ENCODE measurements around the gene HCRT.

HCRT gene

DNA sequence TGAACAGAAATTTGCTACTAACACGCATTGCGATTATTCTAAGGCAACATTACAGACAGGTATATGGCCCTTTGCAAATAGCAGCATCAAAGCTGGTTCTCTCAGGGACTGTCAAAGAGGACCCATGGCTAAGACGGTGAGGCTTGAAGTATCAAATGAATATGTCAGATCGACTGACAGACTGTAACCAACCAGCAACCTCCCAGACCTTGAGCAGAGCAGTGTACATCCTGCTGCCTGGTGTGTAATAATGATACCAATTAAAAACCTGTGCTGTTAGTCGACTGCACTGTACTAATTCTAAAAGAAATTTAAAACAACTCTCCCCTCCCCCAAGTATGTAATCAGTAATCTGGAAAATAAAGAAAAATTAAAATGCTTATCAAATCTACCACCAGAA lies 45.0 kb upstream of the HCRT start:
- H3K9me3 ChIP-seq (replicated peaks; ENCODE audit: insufficient read depth, low read length) = no peaks in the 10 kb centered on the region
- H3K27ac ChIP-seq (ENCODE audit: low read length) = no peak overlapping the region
- H3K9ac ChIP-seq (ENCODE audit: low read length) = no peak overlapping the region
- no peaks in the 10 kb centered on the region for H3F3A ChIP-seq (ENCODE audit: insufficient read depth, low read length)
- H3K4me3 ChIP-seq (ENCODE audit: low read length) = no peak overlapping the region
- H3K79me2 ChIP-seq (ENCODE audit: low read length) = no peaks in the 10 kb centered on the region
- H3K4me2 ChIP-seq (ENCODE audit: low read depth, low read length) = no peak overlapping the region
- no peaks in the 10 kb centered on the region for H3K36me3 ChIP-seq (replicated peaks; ENCODE audit: insufficient read depth, low read length)
- TF ChIP-seq EZH2 (optimal IDR thresholded peaks at IDR 0.05; ENCODE audit: low read depth, low read length) = no peak
- TF ChIP-seq EZH2phosphoT487 (IDR thresholded peaks at IDR 0.05; ENCODE audit: low read length) = no peak
- TF ChIP-seq, protein P1, sequence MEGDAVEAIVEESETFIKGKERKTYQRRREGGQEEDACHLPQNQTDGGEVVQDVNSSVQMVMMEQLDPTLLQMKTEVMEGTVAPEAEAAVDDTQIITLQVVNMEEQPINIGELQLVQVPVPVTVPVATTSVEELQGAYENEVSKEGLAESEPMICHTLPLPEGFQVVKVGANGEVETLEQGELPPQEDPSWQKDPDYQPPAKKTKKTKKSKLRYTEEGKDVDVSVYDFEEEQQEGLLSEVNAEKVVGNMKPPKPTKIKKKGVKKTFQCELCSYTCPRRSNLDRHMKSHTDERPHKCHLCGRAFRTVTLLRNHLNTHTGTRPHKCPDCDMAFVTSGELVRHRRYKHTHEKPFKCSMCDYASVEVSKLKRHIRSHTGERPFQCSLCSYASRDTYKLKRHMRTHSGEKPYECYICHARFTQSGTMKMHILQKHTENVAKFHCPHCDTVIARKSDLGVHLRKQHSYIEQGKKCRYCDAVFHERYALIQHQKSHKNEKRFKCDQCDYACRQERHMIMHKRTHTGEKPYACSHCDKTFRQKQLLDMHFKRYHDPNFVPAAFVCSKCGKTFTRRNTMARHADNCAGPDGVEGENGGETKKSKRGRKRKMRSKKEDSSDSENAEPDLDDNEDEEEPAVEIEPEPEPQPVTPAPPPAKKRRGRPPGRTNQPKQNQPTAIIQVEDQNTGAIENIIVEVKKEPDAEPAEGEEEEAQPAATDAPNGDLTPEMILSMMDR (IDR thresholded peaks at IDR 0.05; ENCODE audit: low read length) = no peak
- H3K9me2 ChIP-seq (replicated peaks; ENCODE audit: insufficient read depth, low read length) = no peaks in the 10 kb centered on the region
- no peaks in the 10 kb centered on the region for H3K4me1 ChIP-seq (ENCODE audit: low read length)
- DNase-seq = no peak
- H4K20me1 ChIP-seq (ENCODE audit: insufficient read depth, low read length) = no peaks in the 10 kb centered on the region
- no peaks in the 10 kb centered on the region for H3K27me3 ChIP-seq (replicated peaks; ENCODE audit: insufficient read depth, low read length)
- no peak overlapping the region for H2AFZ ChIP-seq (ENCODE audit: low read length)

DNA sequence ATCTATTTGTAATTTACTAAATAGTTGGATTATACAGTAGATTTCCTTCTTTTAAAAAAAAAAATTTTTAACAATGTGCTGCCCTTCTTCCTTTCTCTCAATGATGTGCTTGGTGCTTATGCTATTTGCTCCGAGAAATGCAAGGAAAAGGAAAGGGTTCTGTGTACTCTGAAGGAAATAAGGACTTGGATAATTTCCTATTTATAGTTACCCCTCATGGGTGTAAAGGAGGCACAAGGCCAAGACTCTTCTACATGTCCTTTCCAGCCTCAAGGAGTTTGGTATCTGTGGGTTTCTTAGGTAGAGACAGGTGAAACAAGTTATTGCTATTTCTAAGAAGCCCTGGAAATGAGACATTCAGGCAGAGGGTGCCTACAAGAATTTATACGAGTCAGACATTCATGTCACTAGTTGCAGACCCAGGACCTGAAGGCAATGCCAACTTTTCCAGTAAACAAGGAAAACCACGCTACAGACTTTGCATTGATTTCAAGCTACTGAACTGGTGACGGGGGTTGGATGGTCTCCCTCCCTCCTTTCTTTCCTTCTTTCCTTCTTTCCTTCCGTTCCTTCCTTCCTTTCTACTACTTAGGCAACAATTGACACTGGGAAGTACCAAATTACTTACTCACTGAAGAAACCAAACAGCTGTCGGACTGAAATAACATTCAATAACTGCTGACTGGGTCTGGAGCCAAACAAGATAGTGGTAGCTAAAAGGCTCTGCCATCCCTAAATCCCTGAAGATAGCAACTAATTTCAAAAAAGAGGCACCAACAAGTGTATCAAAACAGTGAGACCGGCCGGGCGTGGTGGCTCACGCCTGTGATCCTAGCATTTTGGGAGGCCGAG lies 42.8 kb upstream of the HCRT start:
- DNase-seq = no peak
- Histone ChIP-seq H3K9ac (ENCODE audit: low read length) (no peak overlapping the region), H3K27me3 (replicated peaks; ENCODE audit: insufficient read depth, low read length) (no peaks in the 10 kb centered on the region), H3K79me2 (ENCODE audit: low read length) (no peaks in the 10 kb centered on the region), H2AFZ (ENCODE audit: low read length) (no peak overlapping the region), H3K4me1 (ENCODE audit: low read length) (no peaks in the 10 kb centered on the region), H3K36me3 (replicated peaks; ENCODE audit: insufficient read depth, low read length) (no peaks in the 10 kb centered on the region), H3K27ac (ENCODE audit: low read length) (no peak overlapping the region), H3F3A (ENCODE audit: insufficient read depth, low read length) (no peaks in the 10 kb centered on the region), H3K4me3 (ENCODE audit: low read length) (no peak overlapping the region), H3K4me2 (ENCODE audit: low read depth, low read length) (no peak overlapping the region), H3K9me2 (replicated peaks; ENCODE audit: insufficient read depth, low read length) (no peaks in the 10 kb centered on the region), H4K20me1 (ENCODE audit: insufficient read depth, low read length) (no peaks in the 10 kb centered on the region), H3K9me3 (replicated peaks; ENCODE audit: insufficient read depth, low read length) (no peaks in the 10 kb centered on the region)
- TF ChIP-seq EZH2phosphoT487 (IDR thresholded peaks at IDR 0.05; ENCODE audit: low read length) (no peak), EZH2 (optimal IDR thresholded peaks at IDR 0.05; ENCODE audit: low read depth, low read length) (no peak)
- TF ChIP-seq, protein P1 (IDR thresholded peaks at IDR 0.05; ENCODE audit: low read length) = no peak

DNA sequence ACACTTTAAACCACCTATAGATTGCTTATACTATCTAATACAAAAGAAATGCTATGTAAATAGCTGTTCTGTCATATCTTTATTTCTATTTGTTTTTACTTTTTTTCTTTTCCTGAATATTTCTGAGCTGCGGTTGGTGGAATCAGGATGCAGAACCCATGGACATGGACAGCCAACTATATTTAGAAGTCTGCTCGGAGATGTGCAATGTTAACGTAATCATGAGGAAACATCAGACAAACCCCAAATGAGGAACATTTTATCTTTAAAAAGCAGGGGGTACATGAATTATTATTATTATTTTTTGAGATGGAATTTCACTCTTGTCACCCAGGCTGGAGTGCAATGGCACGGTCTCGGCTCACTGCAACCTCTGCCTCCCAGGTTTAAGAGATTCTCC lies 40.4 kb upstream of the HCRT start:
- Histone ChIP-seq H3K27ac (ENCODE audit: low read length) (no peak overlapping the region), H4K20me1 (ENCODE audit: insufficient read depth, low read length) (no peaks in the 10 kb centered on the region), H3K4me3 (ENCODE audit: low read length) (no peak overlapping the region), H3K4me1 (ENCODE audit: low read length) (no peaks in the 10 kb centered on the region), H3K9ac (ENCODE audit: low read length) (no peak overlapping the region), H3K27me3 (replicated peaks; ENCODE audit: insufficient read depth, low read length) (no peaks in the 10 kb centered on the region), H3K4me2 (ENCODE audit: low read depth, low read length) (no peak overlapping the region), H3K9me2 (replicated peaks; ENCODE audit: insufficient read depth, low read length) (no peaks in the 10 kb centered on the region), H2AFZ (ENCODE audit: low read length) (no peak overlapping the region), H3K79me2 (ENCODE audit: low read length) (no peaks in the 10 kb centered on the region), H3F3A (ENCODE audit: insufficient read depth, low read length) (no peaks in the 10 kb centered on the region), H3K36me3 (replicated peaks; ENCODE audit: insufficient read depth, low read length) (no peaks in the 10 kb centered on the region), H3K9me3 (replicated peaks; ENCODE audit: insufficient read depth, low read length) (no peaks in the 10 kb centered on the region)
- DNase-seq = no peak
- TF ChIP-seq EZH2phosphoT487 (IDR thresholded peaks at IDR 0.05; ENCODE audit: low read length) (no peak), EZH2 (optimal IDR thresholded peaks at IDR 0.05; ENCODE audit: low read depth, low read length) (no peak)
- TF ChIP-seq, protein P1 (IDR thresholded peaks at IDR 0.05; ENCODE audit: low read length) = no peak
